Gastrocnemius medialis (tissue), 4 donors: ENCODE results near the gene PSMF1. TPM values are rescaled to one million over a fixed set of nuclear protein-coding genes. Genes with fewer than 3 reads are reported as not detected.

ENCODE experiments used
- ATAC-seq, 2 donors: fragments of 150-250 bp; one replicate each; pipeline ENCODE4 v1.9.1; 2016
- DNase-seq, 2 donors: peaks; one replicate each; pipeline ENCODE4 v3.0.0-alpha.2; 2019
- H3K27ac ChIP-seq, 4 donors: fragments of 200-600 bp; sonication (generic); 1 replicate in 1 of 4; 2 replicates in 3 of 4; pipeline ENCODE4 v1.5.1; 2016 to 2018; ENCODE audit warnings: mild to moderate bottlenecking in 2 of 4, moderate library complexity in 1 of 4
- H3K27me3 ChIP-seq, 3 donors: fragments of 200-600 bp; sonication (generic) in 2 of 3; 1 replicate in 1 of 3; 2 replicates in 2 of 3; pipeline versions ENCODE4 v1.5.1 to v1.6.0; 2016 to 2019; ENCODE audit warnings: mild to moderate bottlenecking in 1 of 3, moderate library complexity in 1 of 3
- H3K36me3 ChIP-seq, 2 donors: fragments of 200-600 bp; sonication (generic) in 1 of 2; one replicate each; pipeline ENCODE4 v1.5.1; 2017 to 2018
- H3K4me1 ChIP-seq, 2 donors: fragments of 200-600 bp; sonication (generic) in 1 of 2; one replicate each; pipeline ENCODE4 v1.5.1; 2016 to 2017; ENCODE audit warnings: mild to moderate bottlenecking in 2 of 2
- H3K4me3 ChIP-seq, 4 donors: fragments of 200-600 bp; sonication (generic) in 3 of 4; 1 replicate in 1 of 4; 2 replicates in 3 of 4; pipeline ENCODE4 v1.5.1; 2016 to 2019; ENCODE audit warnings: mild to moderate bottlenecking in 2 of 4
- H3K9me3 ChIP-seq, 3 donors: fragments of 200-600 bp; sonication (generic) in 2 of 3; 1 replicate in 1 of 3; 2 replicates in 2 of 3; pipeline ENCODE4 v1.5.1; 2016 to 2019
- CTCF ChIP-seq, 5 experiments: fragments of 450-650 bp in 3 of 5; fragments of 200-600 bp in 2 of 5; sonication (generic) in 2 of 5; IDR thresholded peaks in 4 of 5; conservative IDR thresholded peaks in 1 of 5; 1 replicate in 4 of 5; 2 replicates in 1 of 5; pipeline ENCODE4 v1.5.1; 2016 to 2019; ENCODE audit warnings: antibody characterized with exemption in 5 of 5, mild to moderate bottlenecking in 3 of 5, moderate library complexity in 3 of 5
- POLR2A ChIP-seq, 2 donors: fragments of 450-650 bp; IDR thresholded peaks; one replicate each; pipeline ENCODE4 v1.6.1; 2017; ENCODE audit warnings: antibody characterized with exemption in 2 of 2, mild to moderate bottlenecking in 2 of 2, moderate library complexity in 2 of 2
- in situ Hi-C, 4 donors: fragments of 200-750 bp; cut with MboI; loops; one replicate each; pipeline versions ENCODE4 v1.15.0 to v1.8.0; 2017; ENCODE audit warnings: low sequenced_read_pairs in 4 of 4
- intact Hi-C: fragments of 100-400 bp; cut with DNase I; formaldehyde crosslinking; loops from one replicate; pipeline ENCODE4 v1.15.1; 2023; ENCODE audit warnings: low total_unique reads
- total RNA-seq, 4 donors: library from RNA; depleted of rRNA; stranded (reverse); fragments of >200 nt; gene quantifications; one replicate each; pipeline versions ENCODE4 v1.1.0 to v1.2.3, GENCODE V29; 2016

Gene PSMF1
- total RNA-seq, 4 donors from 2014 or later: 174 to 433 (median 247) TPM

DNA sequence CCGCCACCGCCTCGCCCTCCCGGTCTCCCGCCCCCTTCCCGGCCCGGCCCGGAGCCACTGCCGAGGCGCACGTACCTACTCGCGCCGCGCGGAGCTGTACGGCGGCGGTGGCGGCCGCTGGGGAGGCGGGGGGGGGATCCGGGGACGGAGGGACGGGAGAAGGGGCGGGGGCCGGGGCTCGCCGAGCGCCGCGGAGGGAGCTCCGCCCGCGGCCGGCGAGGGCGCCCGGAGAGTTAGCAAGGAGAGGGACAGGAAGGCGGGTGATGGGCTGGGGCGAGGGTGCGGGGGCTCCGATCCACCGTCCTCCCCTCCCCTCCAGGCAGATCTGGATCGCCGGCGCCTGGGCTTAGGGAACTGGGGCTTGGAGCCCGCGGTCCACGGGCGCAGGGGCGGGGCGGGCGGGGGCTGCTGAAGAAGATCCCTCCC lies 66.9 kb downstream of the PSMF1 start:
- in situ Hi-C loops (no loop called here), intact Hi-C loops (no loop called here)
- Histone ChIP-seq H3K9me3 (no peaks in the 10 kb centered on the region), H3K27ac (peak overlapping the region in 2 of 4 donors; percentile 53 to 58), H3K4me3 (peak overlapping the region; percentile 50 to 58 (median 56)), H3K36me3 (no peaks in the 10 kb centered on the region), H3K27me3 (peaks cover 11 to 20% (median 11%) of the 10 kb centered on the region in 3 donors), H3K4me1 (no peaks in the 10 kb centered on the region)
- peak; percentile 13 to 19 for ATAC-seq
- TF ChIP-seq CTCF (IDR thresholded peaks at IDR 0.05 in 4 of 5, conservative IDR thresholded peaks at IDR 0.05 in 1 of 5): no peak
- no peak for TF ChIP-seq POLR2A (IDR thresholded peaks at IDR 0.05)
- no peak for DNase-seq

DNA sequence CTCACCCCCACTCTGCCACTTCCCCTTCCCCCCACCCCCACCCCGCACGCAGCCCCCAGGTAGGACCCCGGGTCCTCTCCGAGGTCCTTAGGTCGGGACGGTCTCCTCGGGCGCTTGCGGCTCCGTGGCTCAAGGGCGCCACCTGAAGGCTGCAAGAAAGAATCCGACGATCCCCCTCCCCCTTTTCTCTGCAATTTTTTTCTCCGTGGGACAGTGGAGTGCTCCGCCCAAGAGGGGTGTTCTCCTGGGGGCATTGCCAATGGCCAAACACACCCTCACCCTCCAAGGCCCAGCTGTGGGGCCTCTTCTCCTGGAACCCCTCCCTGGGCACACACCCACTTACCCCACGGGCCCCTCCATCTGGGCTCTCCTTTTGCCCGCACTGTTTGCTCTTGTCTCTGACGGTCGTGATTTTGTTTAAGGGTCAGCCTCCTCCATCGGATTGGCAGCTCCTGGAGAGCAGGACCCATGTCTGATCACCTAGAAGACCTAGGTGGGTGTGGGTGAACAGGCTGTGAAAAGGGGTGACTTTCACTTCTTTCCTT lies 67.5 kb downstream of the PSMF1 start:
- no peaks in the 10 kb centered on the region for H3K4me1 ChIP-seq
- TF ChIP-seq CTCF (IDR thresholded peaks at IDR 0.05 in 4 of 5, conservative IDR thresholded peaks at IDR 0.05 in 1 of 5) (peak in 4 of 5 experiments; percentile 15 to 56 (median 40)), POLR2A (IDR thresholded peaks at IDR 0.05) (no peak)
- no peaks in the 10 kb centered on the region for H3K36me3 ChIP-seq
- DNase-seq: no peak
- H3K4me3 ChIP-seq: peak overlapping the region; percentile 50 to 58 (median 56)
- ATAC-seq: no peak
- H3K27ac ChIP-seq: peak overlapping the region in 2 of 4 donors; percentile 54 to 58
- H3K27me3 ChIP-seq: peaks cover 11 to 20% (median 11%) of the 10 kb centered on the region in 3 donors
- intact Hi-C loops (no loop called here), in situ Hi-C loops (no loop called here)
- H3K9me3 ChIP-seq: no peaks in the 10 kb centered on the region

- ATAC-seq (peak in 1 of 2 donors; percentile 20), DNase-seq (no peak)
- H3K9me3 ChIP-seq: no peaks in the 10 kb centered on the region
- intact Hi-C loops: no loop called here
- H3K27me3 ChIP-seq: peaks cover 11 to 20% (median 11%) of the 10 kb centered on the region in 3 donors
- in situ Hi-C loops: no loop called here
- H3K4me3 ChIP-seq: no peak overlapping the region
- H3K36me3 ChIP-seq: no peaks in the 10 kb centered on the region
- peak overlapping the region in 3 of 4 donors; percentile 51 to 58 (median 54) for H3K27ac ChIP-seq
- H3K4me1 ChIP-seq: no peaks in the 10 kb centered on the region
- no peak for TF ChIP-seq CTCF (IDR thresholded peaks at IDR 0.05 in 4 of 5, conservative IDR thresholded peaks at IDR 0.05 in 1 of 5)
- no peak for TF ChIP-seq POLR2A (IDR thresholded peaks at IDR 0.05)
Observed at GRCh38 chr20:1186367-1186991, 68.1 kb downstream of the PSMF1 start.

DNA sequence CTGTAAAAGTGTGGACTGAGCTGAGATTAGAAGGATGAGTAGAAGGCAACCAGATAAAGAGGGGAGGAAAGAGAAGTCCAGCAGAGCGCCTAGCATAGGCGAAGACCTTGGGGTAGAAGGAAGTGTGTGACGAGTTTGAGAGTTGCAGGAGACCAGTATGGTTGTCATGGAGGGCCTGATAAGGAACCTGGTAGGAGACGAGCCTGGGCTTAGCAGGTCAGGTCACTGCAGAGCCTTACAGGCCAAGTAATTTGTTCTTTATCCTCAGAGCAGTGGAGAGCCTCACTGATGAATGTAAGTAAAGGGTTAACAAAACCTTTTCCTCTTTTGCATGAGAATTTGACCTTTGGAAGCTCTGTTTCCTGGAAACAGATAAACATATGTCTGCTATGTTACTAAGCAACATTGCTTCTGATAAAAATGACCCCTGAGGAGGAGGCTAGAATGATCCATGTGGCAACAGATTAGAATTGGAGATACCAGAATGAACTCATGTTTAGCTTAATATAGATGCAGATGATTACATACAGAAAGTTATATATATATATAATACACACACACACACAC lies 69.3 kb downstream of the PSMF1 start:
- Histone ChIP-seq H3K27ac (peak overlapping the region in 3 of 4 donors; percentile 18 to 36 (median 24)), H3K36me3 (no peaks in the 10 kb centered on the region), H3K4me3 (no peak overlapping the region), H3K9me3 (no peaks in the 10 kb centered on the region), H3K27me3 (peaks cover 11 to 20% (median 11%) of the 10 kb centered on the region in 3 donors), H3K4me1 (no peaks in the 10 kb centered on the region)
- TF ChIP-seq POLR2A (IDR thresholded peaks at IDR 0.05): no peak
- no peak for TF ChIP-seq CTCF (IDR thresholded peaks at IDR 0.05 in 4 of 5, conservative IDR thresholded peaks at IDR 0.05 in 1 of 5)
- intact Hi-C loops (no loop called here), in situ Hi-C loops (no loop called here)
- DNase-seq (no peak), ATAC-seq (no peak)
